Endodermal cell (in vitro differentiated cells): Measurements from ENCODE around the gene NECTIN2. TPM values are rescaled to one million over a fixed set of nuclear protein-coding genes. Genes with fewer than 3 reads are reported as not detected.

Experiments used
- DNase-seq: peaks from one replicate; pipeline ENCODE4 v3.0.0-alpha.2; 2017
- H3K27ac ChIP-seq: 2 replicates; pipeline ENCODE4 v1.5.1; 2013; ENCODE audit warnings: mild to moderate bottlenecking, low read depth, low read length, moderate library complexity
- H3K27me3 ChIP-seq: 2 replicates; pipeline ENCODE4 v1.6.1; 2013; ENCODE audit warnings: mild to moderate bottlenecking, low read length, moderate library complexity; ENCODE audit not compliant: insufficient read depth, control insufficient read depth, poor library complexity, severe bottlenecking
- H3K36me3 ChIP-seq: 2 replicates; pipeline ENCODE4 v1.7.0; 2013; ENCODE audit warnings: mild to moderate bottlenecking, low read length, moderate library complexity; ENCODE audit not compliant: control insufficient read depth, insufficient read depth
- H3K4me1 ChIP-seq: one replicate; pipeline ENCODE4 v1.7.0; 2013; ENCODE audit warnings: low read length; ENCODE audit not compliant: control insufficient read depth, insufficient read depth
- H3K4me3 ChIP-seq: 2 replicates; pipeline ENCODE4 v1.5.1; 2013; ENCODE audit warnings: mild to moderate bottlenecking, low read length, moderate library complexity
- H3K9ac ChIP-seq: 2 replicates; pipeline ENCODE4 v1.6.1; 2013; ENCODE audit warnings: mild to moderate bottlenecking, low read length, moderate library complexity; ENCODE audit not compliant: poor library complexity, severe bottlenecking; ENCODE audit errors: extremely low read depth
- H3K9me3 ChIP-seq: 2 replicates; pipeline ENCODE4 v1.6.1; 2013; ENCODE audit warnings: mild to moderate bottlenecking, low read length, moderate library complexity; ENCODE audit not compliant: control insufficient read depth
- H3K27ac Mint-ChIP-seq: 2 replicates; pipeline ENCODE4 v1.8.0; 2020; ENCODE audit warnings: mixed read lengths
- H3K27me3 Mint-ChIP-seq: 2 replicates; pipeline ENCODE4 v1.8.0; 2021; ENCODE audit warnings: mild to moderate bottlenecking, mixed read lengths; ENCODE audit not compliant: insufficient read depth
- H3K36me3 Mint-ChIP-seq: 2 replicates; pipeline ENCODE4 v1.8.0; 2020; ENCODE audit warnings: low read depth, mixed read lengths
- H3K4me1 Mint-ChIP-seq: 2 replicates; pipeline ENCODE4 v1.8.0; 2020; ENCODE audit warnings: mixed read lengths
- H3K4me3 Mint-ChIP-seq: 2 replicates; pipeline ENCODE4 v1.8.0; 2020; ENCODE audit warnings: mild to moderate bottlenecking, moderate library complexity, mixed read lengths
- H3K9me3 Mint-ChIP-seq: 2 replicates; pipeline ENCODE4 v1.8.0; 2020; ENCODE audit warnings: mild to moderate bottlenecking, mixed read lengths
- CTCF ChIP-seq: fragments of 200-600 bp; sonication (generic); conservative IDR thresholded peaks from 2 replicates; pipeline ENCODE4 v1.5.0; 2021; ENCODE audit warnings: antibody characterized with exemption, mild to moderate bottlenecking
- WGBS, 2 experiments: methylation state at CpG; one replicate each; pipeline versions ENCODE4 v1.1.5 to v1.1.7; 2013; ENCODE audit warnings: missing lambda C conversion rate in 2 of 2, mixed read lengths in 1 of 2; ENCODE audit not compliant: insufficient coverage in 1 of 2, insufficient read length in 1 of 2; 5-methylcytosine and 5-hydroxymethylcytosine counted together
- total RNA-seq, 2 donors: library from RNA; stranded (reverse); fragmentation: NEBNext Ultra II Directional in 1 of 2; extraction: Animal tissue kit (Norgen Biotek cat#: 25700) in 1 of 2; gene quantifications; 2 replicates in 1 of 2; 3 replicates in 1 of 2; pipeline ENCODE4 v1.2.1, GENCODE V29; 2021

The NECTIN2 gene
- total RNA-seq, 2 donors from 2014 or later = 248 to 260 TPM

- Mint-ChIP-seq H3K4me3 (peak overlapping the region; percentile 79), H3K36me3 (peaks cover 62% of the 10 kb centered on the region), H3K27ac (peak overlapping the region; percentile 88), H3K27me3 (no peaks in the 10 kb centered on the region), H3K4me1 (peaks cover 11% of the 10 kb centered on the region), H3K9me3 (no peaks in the 10 kb centered on the region)
- TF ChIP-seq CTCF = no peak
- no peak overlapping the region for H3K4me3 ChIP-seq
- DNase-seq = no peak
- no peak overlapping the region for H3K9ac ChIP-seq
- peaks cover 61% of the 10 kb centered on the region for H3K36me3 ChIP-seq
- no peaks in the 10 kb centered on the region for H3K9me3 ChIP-seq
- WGBS, 2 experiments = 92 to 100% methylated on average over 4 to 18 of the region's 18 CpGs
- H3K27me3 ChIP-seq = no peaks in the 10 kb centered on the region
- no peaks in the 10 kb centered on the region for H3K4me1 ChIP-seq
- H3K27ac ChIP-seq = no peak overlapping the region
Observed at GRCh38 chr19:44893332-44894051, 47.4 kb downstream of the NECTIN2 start.

- no peaks in the 10 kb centered on the region for H3K4me1 ChIP-seq
- Mint-ChIP-seq H3K4me1 (peaks cover 11% of the 10 kb centered on the region), H3K4me3 (no peak overlapping the region), H3K36me3 (peaks cover 58% of the 10 kb centered on the region), H3K27me3 (no peaks in the 10 kb centered on the region), H3K27ac (no peak overlapping the region), H3K9me3 (no peaks in the 10 kb centered on the region)
- H3K9me3 ChIP-seq = no peaks in the 10 kb centered on the region
- DNase-seq = no peak
- no peak for TF ChIP-seq CTCF
- no peaks in the 10 kb centered on the region for H3K27me3 ChIP-seq
- WGBS, 2 experiments = 94 to 97% methylated on average over 3 to 6 of the region's 6 CpGs
- no peak overlapping the region for H3K9ac ChIP-seq
- H3K4me3 ChIP-seq = no peak overlapping the region
- peaks cover 56% of the 10 kb centered on the region for H3K36me3 ChIP-seq
- H3K27ac ChIP-seq = no peak overlapping the region
Observed at GRCh38 chr19:44894052-44894400, 47.9 kb downstream of the NECTIN2 start.

GRCh38 chr19:44894946-44895345 lies 48.8 kb downstream of the NECTIN2 start:
- no peaks in the 10 kb centered on the region for H3K9me3 ChIP-seq
- peaks cover 11% of the 10 kb centered on the region for H3K4me1 Mint-ChIP-seq
- H3K36me3 ChIP-seq = peaks cover 57% of the 10 kb centered on the region
- no peaks in the 10 kb centered on the region for H3K4me1 ChIP-seq
- H3K36me3 Mint-ChIP-seq = peaks cover 65% of the 10 kb centered on the region
- no peak for TF ChIP-seq CTCF
- no peaks in the 10 kb centered on the region for H3K9me3 Mint-ChIP-seq
- H3K27me3 Mint-ChIP-seq = no peaks in the 10 kb centered on the region
- no peak overlapping the region for H3K27ac Mint-ChIP-seq
- H3K4me3 ChIP-seq = no peak overlapping the region
- no peak overlapping the region for H3K4me3 Mint-ChIP-seq
- H3K27ac ChIP-seq = no peak overlapping the region
- no peak for DNase-seq
- H3K9ac ChIP-seq = no peak overlapping the region
- 90 to 95% methylated on average over 8 to 9 of the region's 9 CpGs for WGBS, 2 experiments
- H3K27me3 ChIP-seq = no peaks in the 10 kb centered on the region
